ENCODE measurements around the gene ITM2B.

Gene ITM2B

GRCh38 chr13:48242677-48243076 is 9.7 kb downstream of the ITM2B start:
- Histone ChIP-seq H3K9ac (ENCODE audit: low read length) (no peak overlapping the region), H3K4me3 (ENCODE audit: low read depth, low read length) (no peak overlapping the region), H3K36me3 (ENCODE audit: control insufficient read depth, insufficient read depth, low read length) (peaks cover 31% of the 10 kb centered on the region; the same call in 1 of the 2 replicates), H3K9me3 (ENCODE audit: control insufficient read depth, insufficient read depth, low read depth, low read length) (no peaks in the 10 kb centered on the region), H3K4me1 (ENCODE audit: control insufficient read depth, insufficient read depth, low read length) (peaks cover 12% of the 10 kb centered on the region; the same call in 1 of the 2 replicates), H3K27ac (ENCODE audit: low read depth, low read length) (no peak overlapping the region), H3K27me3 (ENCODE audit: control insufficient read depth, insufficient read depth, low read length) (no peaks in the 10 kb centered on the region)

GRCh38 chr13:48244159-48244558 is 11.2 kb downstream of the ITM2B start:
- Histone ChIP-seq H3K4me3 (ENCODE audit: low read depth, low read length) (no peak overlapping the region), H3K9me3 (ENCODE audit: control insufficient read depth, insufficient read depth, low read depth, low read length) (no peaks in the 10 kb centered on the region), H3K4me1 (ENCODE audit: control insufficient read depth, insufficient read depth, low read length) (0 out of 2 replicates have a peak, but pooled peaks cover 2% of the 10 kb centered on the region), H3K9ac (ENCODE audit: low read length) (no peak overlapping the region), H3K36me3 (ENCODE audit: control insufficient read depth, insufficient read depth, low read length) (peaks cover 29% of the 10 kb centered on the region; the same call in 1 of the 2 replicates), H3K27ac (ENCODE audit: low read depth, low read length) (no peak overlapping the region), H3K27me3 (ENCODE audit: control insufficient read depth, insufficient read depth, low read length) (no peaks in the 10 kb centered on the region)

- Histone ChIP-seq H3K27ac (ENCODE audit: low read depth, low read length) (no peak overlapping the region), H3K9me3 (ENCODE audit: control insufficient read depth, insufficient read depth, low read depth, low read length) (no peaks in the 10 kb centered on the region), H3K36me3 (ENCODE audit: control insufficient read depth, insufficient read depth, low read length) (peaks cover 15% of the 10 kb centered on the region; the same call in 1 of the 2 replicates), H3K4me1 (ENCODE audit: control insufficient read depth, insufficient read depth, low read length) (no peaks in the 10 kb centered on the region), H3K9ac (ENCODE audit: low read length) (no peak overlapping the region), H3K4me3 (ENCODE audit: low read depth, low read length) (no peak overlapping the region), H3K27me3 (ENCODE audit: control insufficient read depth, insufficient read depth, low read length) (no peaks in the 10 kb centered on the region)
Observed at GRCh38 chr13:48246102-48246501, 13.1 kb downstream of the ITM2B start.

- no peak overlapping the region for H3K4me3 ChIP-seq (ENCODE audit: low read depth, low read length)
- H3K4me1 ChIP-seq (ENCODE audit: control insufficient read depth, insufficient read depth, low read length): no peaks in the 10 kb centered on the region
- H3K9me3 ChIP-seq (ENCODE audit: control insufficient read depth, insufficient read depth, low read depth, low read length): no peaks in the 10 kb centered on the region
- H3K36me3 ChIP-seq (ENCODE audit: control insufficient read depth, insufficient read depth, low read length): peaks cover 13% of the 10 kb centered on the region
- H3K27me3 ChIP-seq (ENCODE audit: control insufficient read depth, insufficient read depth, low read length): no peaks in the 10 kb centered on the region
- H3K9ac ChIP-seq (ENCODE audit: low read length): no peak overlapping the region
- no peak overlapping the region for H3K27ac ChIP-seq (ENCODE audit: low read depth, low read length)
Observed at GRCh38 chr13:48249018-48249417, 16.0 kb downstream of the ITM2B start.

GRCh38 chr13:48251611-48252081 is 18.6 kb downstream of the ITM2B start:
- no peak overlapping the region for H3K4me3 ChIP-seq (ENCODE audit: low read depth, low read length)
- H3K27ac ChIP-seq (ENCODE audit: low read depth, low read length): no peak overlapping the region
- H3K9me3 ChIP-seq (ENCODE audit: control insufficient read depth, insufficient read depth, low read depth, low read length): no peaks in the 10 kb centered on the region
- peaks cover 34% of the 10 kb centered on the region for H3K36me3 ChIP-seq (ENCODE audit: control insufficient read depth, insufficient read depth, low read length)
- no peaks in the 10 kb centered on the region for H3K4me1 ChIP-seq (ENCODE audit: control insufficient read depth, insufficient read depth, low read length)
- H3K27me3 ChIP-seq (ENCODE audit: control insufficient read depth, insufficient read depth, low read length): no peaks in the 10 kb centered on the region
- no peak overlapping the region for H3K9ac ChIP-seq (ENCODE audit: low read length)

GRCh38 chr13:48252176-48252575 is 19.2 kb downstream of the ITM2B start:
- Histone ChIP-seq H3K36me3 (ENCODE audit: control insufficient read depth, insufficient read depth, low read length) (peaks cover 39% of the 10 kb centered on the region), H3K4me1 (ENCODE audit: control insufficient read depth, insufficient read depth, low read length) (no peaks in the 10 kb centered on the region), H3K27ac (ENCODE audit: low read depth, low read length) (no peak overlapping the region)

GRCh38 chr13:48253849-48254248 is 20.8 kb downstream of the ITM2B start:
- Histone ChIP-seq H3K27ac (ENCODE audit: low read depth, low read length) (no peak overlapping the region), H3K36me3 (ENCODE audit: control insufficient read depth, insufficient read depth, low read length) (peaks cover 56% of the 10 kb centered on the region), H3K9ac (ENCODE audit: low read length) (no peak overlapping the region), H3K9me3 (ENCODE audit: control insufficient read depth, insufficient read depth, low read depth, low read length) (no peaks in the 10 kb centered on the region), H3K4me3 (ENCODE audit: low read depth, low read length) (no peak overlapping the region), H3K4me1 (ENCODE audit: control insufficient read depth, insufficient read depth, low read length) (no peaks in the 10 kb centered on the region), H3K27me3 (ENCODE audit: control insufficient read depth, insufficient read depth, low read length) (no peaks in the 10 kb centered on the region)

More at GRCh38 chr13:48252176-48252575, 19.2 kb downstream of the ITM2B start:
- H3K9ac ChIP-seq (ENCODE audit: low read length): no peak overlapping the region
- no peaks in the 10 kb centered on the region for H3K27me3 ChIP-seq (ENCODE audit: control insufficient read depth, insufficient read depth, low read length)
- H3K4me3 ChIP-seq (ENCODE audit: low read depth, low read length): no peak overlapping the region
- no peaks in the 10 kb centered on the region for H3K9me3 ChIP-seq (ENCODE audit: control insufficient read depth, insufficient read depth, low read depth, low read length)

- no peak overlapping the region for H3K4me3 ChIP-seq (ENCODE audit: low read depth, low read length)
- no peaks in the 10 kb centered on the region for H3K9me3 ChIP-seq (ENCODE audit: control insufficient read depth, insufficient read depth, low read depth, low read length)
- H3K36me3 ChIP-seq (ENCODE audit: control insufficient read depth, insufficient read depth, low read length): peaks cover 64% of the 10 kb centered on the region
- H3K9ac ChIP-seq (ENCODE audit: low read length): no peak overlapping the region
- H3K27ac ChIP-seq (ENCODE audit: low read depth, low read length): no peak overlapping the region
- H3K4me1 ChIP-seq (ENCODE audit: control insufficient read depth, insufficient read depth, low read length): no peaks in the 10 kb centered on the region
- H3K27me3 ChIP-seq (ENCODE audit: control insufficient read depth, insufficient read depth, low read length): no peaks in the 10 kb centered on the region
Observed at GRCh38 chr13:48255090-48255489, 22.1 kb downstream of the ITM2B start.

- no peaks in the 10 kb centered on the region for H3K4me1 ChIP-seq (ENCODE audit: control insufficient read depth, insufficient read depth, low read length)
Observed at GRCh38 chr13:48255954-48256353, 22.9 kb downstream of the ITM2B start.

GRCh38 chr13:48258002-48258401 is 25.0 kb downstream of the ITM2B start:
- H3K9me3 ChIP-seq (ENCODE audit: control insufficient read depth, insufficient read depth, low read depth, low read length): no peaks in the 10 kb centered on the region
- H3K4me1 ChIP-seq (ENCODE audit: control insufficient read depth, insufficient read depth, low read length): peaks cover 6% of the 10 kb centered on the region
- H3K4me3 ChIP-seq (ENCODE audit: low read depth, low read length): no peak overlapping the region
- no peaks in the 10 kb centered on the region for H3K27me3 ChIP-seq (ENCODE audit: control insufficient read depth, insufficient read depth, low read length)
- no peak overlapping the region for H3K27ac ChIP-seq (ENCODE audit: low read depth, low read length)
- H3K36me3 ChIP-seq (ENCODE audit: control insufficient read depth, insufficient read depth, low read length): peaks cover 91% of the 10 kb centered on the region
- H3K9ac ChIP-seq (ENCODE audit: low read length): no peak overlapping the region

More at GRCh38 chr13:48255954-48256353, 22.9 kb downstream of the ITM2B start:
- no peak overlapping the region for H3K27ac ChIP-seq (ENCODE audit: low read depth, low read length)
- peaks cover 72% of the 10 kb centered on the region for H3K36me3 ChIP-seq (ENCODE audit: control insufficient read depth, insufficient read depth, low read length)
- no peak overlapping the region for H3K9ac ChIP-seq (ENCODE audit: low read length)
- H3K27me3 ChIP-seq (ENCODE audit: control insufficient read depth, insufficient read depth, low read length): no peaks in the 10 kb centered on the region
- no peaks in the 10 kb centered on the region for H3K9me3 ChIP-seq (ENCODE audit: control insufficient read depth, insufficient read depth, low read depth, low read length)
- H3K4me3 ChIP-seq (ENCODE audit: low read depth, low read length): no peak overlapping the region

GRCh38 chr13:48258430-48258829 is 25.4 kb downstream of the ITM2B start:
- H3K36me3 ChIP-seq (ENCODE audit: control insufficient read depth, insufficient read depth, low read length): peaks cover 94% of the 10 kb centered on the region

More at GRCh38 chr13:48258430-48258829, 25.4 kb downstream of the ITM2B start:
- Histone ChIP-seq H3K4me3 (ENCODE audit: low read depth, low read length) (no peak overlapping the region), H3K27me3 (ENCODE audit: control insufficient read depth, insufficient read depth, low read length) (no peaks in the 10 kb centered on the region), H3K9ac (ENCODE audit: low read length) (no peak overlapping the region), H3K9me3 (ENCODE audit: control insufficient read depth, insufficient read depth, low read depth, low read length) (no peaks in the 10 kb centered on the region), H3K4me1 (ENCODE audit: control insufficient read depth, insufficient read depth, low read length) (peaks cover 8% of the 10 kb centered on the region), H3K27ac (ENCODE audit: low read depth, low read length) (no peak overlapping the region)

All from HUES6 (cell line).